Liver (tissue), 9 donors: Measurements from ENCODE around the gene RAB3GAP2. TPM values are rescaled to one million over a fixed set of nuclear protein-coding genes. Genes with fewer than 3 reads are reported as not detected.
A peak's percentile ranks its signal among the peaks of the same experiment; 100 is the strongest.
"Not testable (repeated sequence)": the region's sequence is repeated elsewhere in the genome, so short reads cannot be mapped to it uniquely, and the experiment has no call there.

Source experiments
- DNase-seq: peaks from one replicate; pipeline ENCODE4 v3.0.0-alpha.2; 2017; ENCODE audit warnings: low spot score
- H3K27ac ChIP-seq, 2 donors: one replicate each; pipeline ENCODE4 v1.7.0; 2013; ENCODE audit warnings: inconsistent platforms in 2 of 2, low read length in 2 of 2, control low read depth in 1 of 2, low read depth in 1 of 2, mild to moderate bottlenecking in 1 of 2
- H3K27me3 ChIP-seq, 4 donors: one replicate each; pipeline versions ENCODE4 v1.6.1 to v1.7.0; 2013; ENCODE audit warnings: low read length in 3 of 4, inconsistent platforms in 1 of 4, mild to moderate bottlenecking in 1 of 4, moderate library complexity in 1 of 4; ENCODE audit not compliant: control insufficient read depth in 4 of 4, insufficient read depth in 4 of 4
- H3K36me3 ChIP-seq, 4 donors: one replicate each; pipeline versions ENCODE4 v1.6.1 to v1.7.0; 2013; ENCODE audit warnings: low read length in 3 of 4, mild to moderate bottlenecking in 3 of 4, low read depth in 1 of 4, moderate library complexity in 1 of 4; ENCODE audit not compliant: control insufficient read depth in 4 of 4, insufficient read depth in 3 of 4
- H3K4me1 ChIP-seq, 4 donors: one replicate each; pipeline versions ENCODE4 v1.6.1 to v1.7.0; 2013; ENCODE audit warnings: low read length in 3 of 4, mild to moderate bottlenecking in 3 of 4, moderate library complexity in 1 of 4; ENCODE audit not compliant: control insufficient read depth in 4 of 4, insufficient read depth in 4 of 4
- H3K4me3 ChIP-seq, 3 donors: one replicate each; pipeline versions ENCODE4 v1.6.1 to v1.7.0; 2013; ENCODE audit warnings: low read length in 3 of 3, control low read depth in 1 of 3, low read depth in 1 of 3, mild to moderate bottlenecking in 1 of 3
- H3K9ac ChIP-seq, 2 donors: one replicate each; pipeline ENCODE4 v1.7.0; 2013; ENCODE audit warnings: low read length in 2 of 2, mild to moderate bottlenecking in 2 of 2, moderate library complexity in 2 of 2, control low read depth in 1 of 2, low read depth in 1 of 2
- H3K9me3 ChIP-seq, 4 donors: one replicate each; pipeline versions ENCODE4 v1.6.1 to v1.7.0; 2013; ENCODE audit warnings: low read length in 3 of 4; ENCODE audit not compliant: control insufficient read depth in 4 of 4
- CTCF ChIP-seq: fragments of 150-350 bp; IDR thresholded peaks from 2 replicates; pipeline ENCODE4 v1.5.1; 2017; ENCODE audit warnings: improper control_type of control experiment, low read depth, low read length; ENCODE audit not compliant: missing input control
- EGR1 ChIP-seq, 2 donors: IDR thresholded peaks; 2 replicates each; pipeline ENCODE4 v1.6.1; 2016 to 2018; ENCODE audit warnings: antibody characterized with exemption in 2 of 2, low read depth in 2 of 2
- FOXA1 ChIP-seq: IDR thresholded peaks from 2 replicates; pipeline ENCODE4 v1.6.1; 2016; ENCODE audit warnings: antibody characterized with exemption
- FOXA2 ChIP-seq: IDR thresholded peaks from 2 replicates; pipeline ENCODE4 v1.6.1; 2016; ENCODE audit warnings: antibody characterized with exemption
- GABPA ChIP-seq, 2 donors: IDR thresholded peaks in 1 of 2; conservative IDR thresholded peaks in 1 of 2; 2 replicates each; pipeline ENCODE4 v1.6.1; 2016; ENCODE audit warnings: antibody characterized with exemption in 2 of 2, mild to moderate bottlenecking in 1 of 2, moderate library complexity in 1 of 2
- HNF4A ChIP-seq, 2 donors: conservative IDR thresholded peaks; 2 replicates each; pipeline ENCODE4 v1.6.1; 2016; ENCODE audit warnings: antibody characterized with exemption in 2 of 2, mild to moderate bottlenecking in 2 of 2
- HNF4G ChIP-seq: IDR thresholded peaks from 2 replicates; pipeline ENCODE4 v1.6.1; 2016; ENCODE audit warnings: antibody characterized with exemption
- JUND ChIP-seq, 2 donors: IDR thresholded peaks; 2 replicates each; pipeline ENCODE4 v1.6.1; 2016; ENCODE audit warnings: antibody characterized with exemption in 2 of 2
- NR2F2 ChIP-seq: IDR thresholded peaks from 2 replicates; pipeline ENCODE4 v1.6.1; 2016; ENCODE audit warnings: antibody characterized with exemption
- RAD21 ChIP-seq, 2 donors: IDR thresholded peaks; 2 replicates each; pipeline ENCODE4 v1.6.1; 2016; ENCODE audit warnings: antibody characterized with exemption in 2 of 2, mild to moderate bottlenecking in 2 of 2
- RXRA ChIP-seq, 2 donors: IDR thresholded peaks; 2 replicates each; pipeline ENCODE4 v1.6.1; 2017 to 2018; ENCODE audit warnings: antibody characterized with exemption in 2 of 2, mild to moderate bottlenecking in 1 of 2
- SP1 ChIP-seq: IDR thresholded peaks from 2 replicates; pipeline ENCODE4 v1.6.1; 2018; ENCODE audit warnings: antibody characterized with exemption, mild to moderate bottlenecking
- TAF1 ChIP-seq: conservative IDR thresholded peaks from 2 replicates; pipeline ENCODE4 v1.6.1; 2016; ENCODE audit warnings: antibody characterized with exemption, mild to moderate bottlenecking
- YY1 ChIP-seq: IDR thresholded peaks from 2 replicates; pipeline ENCODE4 v1.6.1; 2016; ENCODE audit warnings: antibody characterized with exemption, mild to moderate bottlenecking
- ZBTB33 ChIP-seq: IDR thresholded peaks from 2 replicates; pipeline ENCODE4 v1.6.1; 2016; ENCODE audit warnings: antibody characterized with exemption
- WGBS: extraction: QIAGEN DNeasy Blood & Tissue Kit; methylation state at CpG from one replicate; pipeline ENCODE4 v1.1.7; 2013; 5-methylcytosine and 5-hydroxymethylcytosine counted together
- polyA plus RNA-seq, 2 donors: library from polyadenylated mRNA; stranded (reverse) in 1 of 2; unstranded in 1 of 2; fragments of 200-250 nt in 1 of 2; fragments of >200 nt in 1 of 2; fragmentation: Nextera tagmentation in 1 of 2; extraction: Ambion mirVana in 1 of 2; gene quantifications; one replicate each; pipeline versions ENCODE4 v1.2.1 to v1.2.3, GENCODE V29; 2013 to 2015
- total RNA-seq, 2 donors: library from RNA; depleted of rRNA; stranded (reverse); fragments of >200 nt; gene quantifications; one replicate each; pipeline ENCODE4 v1.2.3, GENCODE V29; 2014
- TF ChIP-seq, protein P1 (sequence below): IDR thresholded peaks from 2 replicates; pipeline ENCODE4 v1.6.1; 2016; ENCODE audit warnings: antibody characterized with exemption, mild to moderate bottlenecking
- TF ChIP-seq, protein P2 (sequence below): IDR thresholded peaks from 2 replicates; pipeline ENCODE4 v1.6.1; 2016; ENCODE audit warnings: antibody characterized with exemption
- TF ChIP-seq, protein P3 (sequence below): IDR thresholded peaks from 2 replicates; pipeline ENCODE4 v1.6.1; 2016; ENCODE audit warnings: antibody characterized with exemption
- donor health status: healthy.
- donor health status: healthy.
- donor health status: healthy.
- donor health status: healthy.
- donor health status: healthy.

The RAB3GAP2 gene
- total and polyA plus RNA-seq, 4 donors: 5.3 to 24.0 (median 11.4) TPM

GRCh38 chr1:220113136-220113695, 159.0 kb downstream of the RAB3GAP2 start:
- WGBS: 86% methylated on average over 5 of the region's 5 CpGs
- Histone ChIP-seq H3K27me3 (no peaks in the 10 kb centered on the region), H3K9ac (no peak overlapping the region), H3K36me3 (peaks cover 5 to 29% (median 22%) of the 10 kb centered on the region in 4 donors), H3K27ac (no peak overlapping the region), H3K4me3 (no peak overlapping the region), H3K9me3 (no peaks in the 10 kb centered on the region), H3K4me1 (no peaks in the 10 kb centered on the region)
- no peak for TF ChIP-seq JUND (IDR thresholded peaks at IDR 0.05)
- TF ChIP-seq RXRA (IDR thresholded peaks at IDR 0.05): no peak
- peak; percentile 26 to 50 for TF ChIP-seq RAD21 (IDR thresholded peaks at IDR 0.05)
- TF ChIP-seq CTCF: peak; percentile 27
- no peak for DNase-seq

DNA sequence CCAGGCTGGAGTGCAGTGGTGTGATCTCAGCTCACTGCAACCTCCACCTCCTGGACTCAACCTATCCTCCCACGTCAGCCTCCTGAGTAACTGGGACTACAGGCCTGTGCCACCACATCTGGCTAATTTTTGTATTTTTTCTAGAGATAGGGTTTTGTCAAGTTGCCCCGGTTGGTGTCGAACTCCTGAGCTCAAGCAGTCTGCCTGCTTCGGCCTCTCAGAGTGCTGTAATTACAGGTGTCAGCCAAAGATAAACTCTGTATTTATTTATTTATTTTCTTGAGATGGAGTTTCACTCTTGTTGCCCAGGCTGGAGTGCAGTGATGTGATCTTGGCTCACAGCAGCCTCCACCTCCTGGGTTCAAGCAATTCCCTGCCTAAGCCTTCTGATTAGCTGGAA, 159.7 kb downstream of the RAB3GAP2 start:
- not testable (repeated sequence) for H3K27me3 ChIP-seq, DNase-seq, H3K9ac ChIP-seq, H3K4me3 ChIP-seq, H3K27ac ChIP-seq, H3K4me1 ChIP-seq, H3K9me3 ChIP-seq
- 99% methylated on average over 4 of the region's 4 CpGs for WGBS
- H3K36me3 ChIP-seq: peaks cover 5 to 32% (median 22%) of the 10 kb centered on the region in 4 donors

DNA sequence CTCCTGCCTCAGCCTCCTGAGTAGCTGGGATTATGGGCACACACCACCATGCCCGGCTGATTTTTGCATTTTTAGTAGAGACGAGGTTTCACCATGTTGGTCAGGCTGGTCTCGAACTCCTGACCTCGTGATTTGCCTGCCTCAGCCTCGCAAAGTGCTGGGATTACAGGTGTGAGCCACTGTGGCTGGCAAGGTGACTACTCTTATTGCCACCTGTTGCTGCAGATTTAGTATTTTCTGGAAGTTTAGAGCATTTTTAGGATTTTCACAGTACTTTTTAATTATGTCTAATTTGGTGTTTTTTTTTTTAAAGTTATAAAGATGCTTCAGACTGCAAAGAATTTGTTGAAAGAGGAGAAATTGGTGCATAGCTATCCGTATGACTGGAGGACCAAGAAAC, 161.8 kb downstream of the RAB3GAP2 start:
- H3K4me3 ChIP-seq, H3K9me3 ChIP-seq, H3K9ac ChIP-seq, H3K4me1 ChIP-seq, DNase-seq, H3K27me3 ChIP-seq, H3K27ac ChIP-seq: not testable (repeated sequence)
- peaks cover 5 to 40% (median 34%) of the 10 kb centered on the region in 4 donors for H3K36me3 ChIP-seq
- WGBS: 95% methylated on average over 6 of the region's 6 CpGs

DNA sequence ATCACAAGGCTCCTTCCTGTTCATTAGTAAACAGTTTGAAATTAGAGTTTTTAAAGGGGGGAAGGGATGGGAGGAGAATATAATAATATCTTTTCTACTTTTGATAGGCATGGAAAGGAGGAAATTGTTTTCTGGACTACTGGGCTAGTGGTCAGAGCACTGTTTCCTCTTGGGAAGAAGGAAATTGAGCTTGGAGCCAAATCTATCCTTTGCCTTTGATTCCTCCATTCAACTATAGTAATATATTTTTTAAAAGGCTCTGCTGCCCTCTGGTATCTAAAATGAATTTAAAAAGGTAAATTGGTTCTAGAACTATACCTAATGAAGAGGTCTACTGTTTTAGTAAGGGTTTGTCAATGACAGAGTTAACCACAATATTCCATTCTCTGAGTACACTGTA, 172.4 kb downstream of the RAB3GAP2 start:
- H3K4me1 ChIP-seq: peaks cover 2 to 10% (median 7%) of the 10 kb centered on the region in 4 donors
- no peaks in the 10 kb centered on the region for H3K27me3 ChIP-seq
- no peak overlapping the region for H3K9ac ChIP-seq
- H3K36me3 ChIP-seq: peaks cover 12 to 37% (median 32%) of the 10 kb centered on the region in 4 donors
- no peaks in the 10 kb centered on the region for H3K9me3 ChIP-seq
- DNase-seq: no peak
- no peak overlapping the region for H3K27ac ChIP-seq
- H3K4me3 ChIP-seq: no peak overlapping the region
- no peak for TF ChIP-seq YY1
- no peak for TF ChIP-seq JUND (IDR thresholded peaks at IDR 0.05)
- TF ChIP-seq TAF1: no peak
- TF ChIP-seq, protein P1, sequence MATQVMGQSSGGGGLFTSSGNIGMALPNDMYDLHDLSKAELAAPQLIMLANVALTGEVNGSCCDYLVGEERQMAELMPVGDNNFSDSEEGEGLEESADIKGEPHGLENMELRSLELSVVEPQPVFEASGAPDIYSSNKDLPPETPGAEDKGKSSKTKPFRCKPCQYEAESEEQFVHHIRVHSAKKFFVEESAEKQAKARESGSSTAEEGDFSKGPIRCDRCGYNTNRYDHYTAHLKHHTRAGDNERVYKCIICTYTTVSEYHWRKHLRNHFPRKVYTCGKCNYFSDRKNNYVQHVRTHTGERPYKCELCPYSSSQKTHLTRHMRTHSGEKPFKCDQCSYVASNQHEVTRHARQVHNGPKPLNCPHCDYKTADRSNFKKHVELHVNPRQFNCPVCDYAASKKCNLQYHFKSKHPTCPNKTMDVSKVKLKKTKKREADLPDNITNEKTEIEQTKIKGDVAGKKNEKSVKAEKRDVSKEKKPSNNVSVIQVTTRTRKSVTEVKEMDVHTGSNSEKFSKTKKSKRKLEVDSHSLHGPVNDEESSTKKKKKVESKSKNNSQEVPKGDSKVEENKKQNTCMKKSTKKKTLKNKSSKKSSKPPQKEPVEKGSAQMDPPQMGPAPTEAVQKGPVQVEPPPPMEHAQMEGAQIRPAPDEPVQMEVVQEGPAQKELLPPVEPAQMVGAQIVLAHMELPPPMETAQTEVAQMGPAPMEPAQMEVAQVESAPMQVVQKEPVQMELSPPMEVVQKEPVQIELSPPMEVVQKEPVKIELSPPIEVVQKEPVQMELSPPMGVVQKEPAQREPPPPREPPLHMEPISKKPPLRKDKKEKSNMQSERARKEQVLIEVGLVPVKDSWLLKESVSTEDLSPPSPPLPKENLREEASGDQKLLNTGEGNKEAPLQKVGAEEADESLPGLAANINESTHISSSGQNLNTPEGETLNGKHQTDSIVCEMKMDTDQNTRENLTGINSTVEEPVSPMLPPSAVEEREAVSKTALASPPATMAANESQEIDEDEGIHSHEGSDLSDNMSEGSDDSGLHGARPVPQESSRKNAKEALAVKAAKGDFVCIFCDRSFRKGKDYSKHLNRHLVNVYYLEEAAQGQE: no peak
- no peak for TF ChIP-seq FOXA2
- TF ChIP-seq, protein P2, sequence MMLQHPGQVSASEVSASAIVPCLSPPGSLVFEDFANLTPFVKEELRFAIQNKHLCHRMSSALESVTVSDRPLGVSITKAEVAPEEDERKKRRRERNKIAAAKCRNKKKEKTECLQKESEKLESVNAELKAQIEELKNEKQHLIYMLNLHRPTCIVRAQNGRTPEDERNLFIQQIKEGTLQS: no peak
- TF ChIP-seq, protein P3, sequence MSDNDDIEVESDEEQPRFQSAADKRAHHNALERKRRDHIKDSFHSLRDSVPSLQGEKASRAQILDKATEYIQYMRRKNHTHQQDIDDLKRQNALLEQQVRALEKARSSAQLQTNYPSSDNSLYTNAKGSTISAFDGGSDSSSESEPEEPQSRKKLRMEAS: no peak
- no peak for TF ChIP-seq HNF4G
- no peak for TF ChIP-seq EGR1 (IDR thresholded peaks at IDR 0.05; ENCODE audit: low read depth in 2 of 2)
- no peak for TF ChIP-seq FOXA1
- no peak for TF ChIP-seq GABPA (IDR thresholded peaks at IDR 0.05 in 1 of 2, conservative IDR thresholded peaks at IDR 0.05 in 1 of 2)
- TF ChIP-seq NR2F2: no peak
- TF ChIP-seq ZBTB33: no peak
- TF ChIP-seq SP1: no peak
- TF ChIP-seq HNF4A (conservative IDR thresholded peaks at IDR 0.05): no peak
